Esophagus squamous epithelium (tissue), 5 donors: ENCODE data around the gene TRMT13. TPM values are rescaled to one million over a fixed set of nuclear protein-coding genes. Genes with fewer than 3 reads are reported as not detected.

ENCODE experiments used
- DNase-seq: peaks from one replicate; lab custom pipeline; 2025; lab: John Stamatoyannopoulos, UW
- H3K27ac ChIP-seq, 4 donors: fragments of 200-600 bp; sonication (generic); one replicate each; pipeline ENCODE4 v1.5.1; 2016 to 2019; ENCODE audit warnings: mild to moderate bottlenecking in 1 of 4
- H3K27me3 ChIP-seq, 4 donors: fragments of 200-600 bp; sonication (generic); 1 replicate in 3 of 4; 2 replicates in 1 of 4; pipeline versions ENCODE4 v1.5.1 to v1.6.0; 2017 to 2021; ENCODE audit warnings: antibody characterized with exemption in 1 of 4
- H3K36me3 ChIP-seq, 3 donors: fragments of 200-600 bp; sonication (generic); one replicate each; pipeline ENCODE4 v1.5.1; 2016 to 2019
- H3K4me1 ChIP-seq, 3 donors: fragments of 200-600 bp; sonication (generic); one replicate each; pipeline ENCODE4 v1.5.1; 2017 to 2019
- H3K4me3 ChIP-seq, 4 donors: fragments of 200-600 bp; sonication (generic); 1 replicate in 3 of 4; 2 replicates in 1 of 4; pipeline ENCODE4 v1.5.1; 2016 to 2019; ENCODE audit warnings: mild to moderate bottlenecking in 2 of 4, moderate library complexity in 1 of 4
- H3K9me3 ChIP-seq, 3 donors: fragments of 200-600 bp; sonication (generic); one replicate each; pipeline ENCODE4 v1.5.1; 2016 to 2019
- CTCF ChIP-seq, 6 experiments: fragments of 450-650 bp in 4 of 6; fragments of 200-600 bp in 2 of 6; sonication (generic) in 2 of 6; IDR thresholded peaks; one replicate each; pipeline ENCODE4 v1.5.1; 2016 to 2019; ENCODE audit warnings: antibody characterized with exemption in 6 of 6, mild to moderate bottlenecking in 4 of 6, moderate library complexity in 4 of 6
- POLR2A ChIP-seq, 4 donors: fragments of 450-650 bp; IDR thresholded peaks; one replicate each; pipeline ENCODE4 v1.6.1; 2017; ENCODE audit warnings: antibody characterized with exemption in 4 of 4, mild to moderate bottlenecking in 4 of 4, moderate library complexity in 3 of 4
- WGBS, 2 donors: methylation state at CpG; one replicate each; pipeline ENCODE4 v1.1.5; 2018; 5-methylcytosine and 5-hydroxymethylcytosine counted together
- intact Hi-C: fragments of 100-400 bp; cut with DNase I; formaldehyde crosslinking; loops from one replicate; pipeline ENCODE4 v1.15.0; 2022
- total RNA-seq, 4 donors: library from RNA; depleted of rRNA; stranded (reverse); fragments of >200 nt; gene quantifications; one replicate each; pipeline ENCODE4 v1.1.0, GENCODE V29; 2016
- donor health status: DM: yes; HTN: yes; CAD: no.

TRMT13 gene
- 10 to 100 TPM in 2 of 4 donors, 1 to 10 TPM in 2; 7.8 to 28.8 (median 11.8) TPM for total RNA-seq

DNA sequence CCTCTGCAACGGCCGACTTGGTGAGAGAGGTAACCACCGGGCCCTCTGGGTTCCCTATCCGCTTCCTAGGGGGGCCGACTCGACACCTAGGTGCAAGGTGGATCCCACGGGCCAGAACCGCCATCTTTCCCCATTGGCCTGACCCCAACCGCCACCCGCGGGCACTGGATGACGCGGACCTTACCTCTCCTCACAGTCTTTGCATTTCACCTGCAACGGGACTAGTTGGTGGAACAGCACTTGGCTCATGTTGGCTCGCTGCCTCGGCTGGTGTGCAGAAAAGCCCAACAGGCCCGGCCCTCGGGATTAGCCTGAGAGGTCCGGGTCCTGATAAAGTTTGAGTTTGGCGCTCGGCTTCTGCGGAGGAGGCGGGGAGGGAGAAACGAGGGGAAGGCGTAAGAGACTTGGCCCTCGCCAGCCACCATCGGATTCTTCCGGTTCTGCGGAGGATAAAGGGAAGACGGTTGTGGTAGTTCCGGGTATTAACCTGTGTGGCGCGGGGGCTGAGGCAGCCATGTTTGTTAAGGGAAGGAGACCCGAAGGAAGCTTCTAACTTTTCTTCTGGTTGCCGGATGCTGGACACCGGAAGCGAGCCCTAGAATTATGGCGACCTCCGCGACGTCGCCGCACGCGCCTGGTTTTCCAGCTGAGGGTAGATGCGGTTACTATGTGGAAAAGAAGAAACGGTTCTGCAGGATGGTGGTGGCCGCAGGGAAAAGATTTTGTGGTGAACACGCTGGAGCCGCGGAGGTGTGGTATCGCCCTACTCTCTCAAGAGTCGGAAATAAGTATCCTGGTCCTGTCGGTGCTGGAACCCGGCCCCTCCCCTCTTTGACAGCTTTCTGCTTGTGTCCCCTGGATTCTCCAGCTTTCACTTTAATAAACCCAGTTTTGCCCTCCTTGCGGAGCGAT, at the start of gene TRMT13, which contains the start of gene SASS6:
TSS of gene TRMT13 (plus strand) at position 598 of the 912 bp plus-strand sequence. CDS start at position 604, 6 bp downstream.
TSS of gene SASS6 (minus strand) at position 365 of the 912 bp plus-strand sequence. CDS start at position 249, 116 bp downstream.
- intact Hi-C loops: loop anchor here (10.0 kb wide), 1 partner anchor 318 kb away; no protein-coding TSS in a partner anchor
- no peaks in the 10 kb centered on the region for H3K9me3 ChIP-seq
- H3K27me3 ChIP-seq: no peaks in the 10 kb centered on the region
- peak within 1 kb of the TSS; percentile 72 to 85 (median 80) for H3K27ac ChIP-seq
- peak within 1 kb of the TSS; percentile 81 to 92 (median 82) for H3K4me3 ChIP-seq
- peak in 1 of 4 donors; percentile 33 for TF ChIP-seq POLR2A (IDR thresholded peaks at IDR 0.05)
- peak in 3 of 6 experiments; percentile 9 to 30 (median 28) for TF ChIP-seq CTCF (IDR thresholded peaks at IDR 0.05)
- H3K4me1 ChIP-seq: peaks cover 12 to 49% (median 17%) of the 10 kb centered on the region in 3 donors
- DNase-seq: peak; percentile 78
- peaks cover 0 to 15% (median 9%) of the 10 kb centered on the region in 3 donors for H3K36me3 ChIP-seq
- 0 to 1% methylated on average over 35 to 45 of the region's 57 CpGs for WGBS, 2 donors

DNA sequence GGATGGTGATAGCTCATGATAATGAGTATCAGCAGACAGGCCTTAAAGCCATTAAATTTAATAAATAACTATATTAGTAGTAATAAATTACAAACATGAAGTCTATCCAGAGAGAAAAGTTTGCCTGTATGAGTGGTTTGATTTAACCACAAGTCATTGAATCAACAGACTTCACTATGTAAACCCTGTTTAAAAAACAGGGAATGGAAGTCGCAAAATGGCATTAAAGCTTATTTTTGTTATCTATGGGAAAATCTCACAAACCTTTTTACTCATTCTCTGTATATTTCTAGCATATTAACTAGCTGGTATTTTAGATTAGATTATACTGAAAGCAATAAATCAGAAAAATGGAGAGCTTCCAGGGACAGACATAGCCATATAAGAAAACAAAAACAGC, 45.6 kb upstream of the TRMT13 start:
- no peaks in the 10 kb centered on the region for H3K9me3 ChIP-seq
- H3K27me3 ChIP-seq: no peaks in the 10 kb centered on the region
- no peak overlapping the region for H3K4me3 ChIP-seq
- no peaks in the 10 kb centered on the region for H3K4me1 ChIP-seq
- H3K36me3 ChIP-seq: peaks cover 0 to 55% (median 0%) of the 10 kb centered on the region in 3 donors
- DNase-seq: no peak
- intact Hi-C loops: no loop called here
- TF ChIP-seq POLR2A (IDR thresholded peaks at IDR 0.05) (no peak), CTCF (IDR thresholded peaks at IDR 0.05) (no peak)
- H3K27ac ChIP-seq: no peak overlapping the region
- WGBS, 2 donors: 95 to 100% methylated on average over 1 of the region's 1 CpG

DNA sequence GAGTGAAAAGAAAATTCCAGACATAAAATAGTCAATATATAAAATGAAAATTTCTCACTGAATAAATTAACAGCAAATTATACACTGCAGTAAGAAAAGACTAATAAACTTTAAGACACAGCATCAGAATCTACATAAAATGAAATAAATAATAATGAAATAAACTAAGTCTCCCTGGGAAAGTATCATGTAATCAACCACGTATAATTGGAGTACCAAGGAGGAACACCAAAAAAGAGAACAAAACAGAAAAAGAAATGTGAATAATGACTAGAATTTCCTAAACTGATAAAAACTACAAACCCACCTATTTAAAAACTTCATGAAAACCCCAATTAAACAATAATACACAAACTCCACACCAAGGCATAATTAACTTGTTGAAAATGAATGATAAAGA, 43.9 kb upstream of the TRMT13 start:
- Histone ChIP-seq H3K4me1 (no peaks in the 10 kb centered on the region), H3K36me3 (peaks cover 0 to 49% (median 0%) of the 10 kb centered on the region in 3 donors), H3K9me3 (no peaks in the 10 kb centered on the region), H3K27me3 (no peaks in the 10 kb centered on the region), H3K27ac (no peak overlapping the region), H3K4me3 (no peak overlapping the region)
- TF ChIP-seq POLR2A (IDR thresholded peaks at IDR 0.05) (no peak), CTCF (IDR thresholded peaks at IDR 0.05) (no peak)
- WGBS, 2 donors: 93 to 100% methylated on average over 1 of the region's 1 CpG
- intact Hi-C loops: no loop called here
- DNase-seq: no peak

DNA sequence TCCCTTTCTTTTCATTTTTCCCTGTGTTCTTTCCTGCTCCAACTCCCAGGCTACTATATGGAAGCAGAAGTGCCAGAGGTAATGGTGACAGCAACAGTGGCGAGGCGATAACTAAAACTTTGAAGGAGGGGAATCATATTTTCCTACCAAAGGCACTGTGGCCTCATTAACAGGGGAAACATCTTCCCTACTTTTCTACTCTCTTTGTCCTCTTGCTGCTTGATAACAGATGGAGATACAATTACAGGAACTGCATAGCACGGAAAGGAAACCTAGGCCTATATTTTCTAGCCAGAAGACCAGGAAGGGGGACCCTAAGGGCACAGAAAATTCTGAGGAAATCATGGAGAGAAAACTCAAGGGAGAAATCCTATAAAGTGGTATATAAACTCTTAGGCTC, 42.5 kb upstream of the TRMT13 start:
- intact Hi-C loops: no loop called here
- no peak for DNase-seq
- H3K27ac ChIP-seq: no peak overlapping the region
- H3K4me1 ChIP-seq: no peaks in the 10 kb centered on the region
- 83 to 86% methylated on average over 3 of the region's 3 CpGs for WGBS, 2 donors
- no peak overlapping the region for H3K4me3 ChIP-seq
- TF ChIP-seq POLR2A (IDR thresholded peaks at IDR 0.05): no peak
- TF ChIP-seq CTCF (IDR thresholded peaks at IDR 0.05): no peak
- H3K9me3 ChIP-seq: no peaks in the 10 kb centered on the region
- H3K36me3 ChIP-seq: peaks cover 0 to 49% (median 0%) of the 10 kb centered on the region in 3 donors
- H3K27me3 ChIP-seq: no peaks in the 10 kb centered on the region

DNA sequence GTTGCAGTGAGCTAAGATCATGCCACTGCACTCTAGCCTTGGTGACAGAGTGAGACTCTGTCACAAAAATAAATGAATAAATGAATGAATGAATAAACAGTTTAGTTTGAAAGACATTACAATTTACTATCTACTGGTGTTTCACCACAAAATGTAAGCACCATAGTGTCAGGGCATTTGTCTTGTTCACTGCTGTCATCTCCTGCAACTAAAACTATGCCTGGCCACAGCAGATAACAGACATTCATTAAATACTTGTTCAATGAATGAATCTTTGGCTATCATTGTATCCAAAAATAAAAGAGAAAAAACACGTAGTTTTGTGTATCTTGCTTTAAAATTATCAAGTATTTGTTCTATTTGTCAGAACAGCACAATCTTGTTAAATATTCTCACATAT, 32.8 kb upstream of the TRMT13 start:
- DNase-seq: no peak
- Histone ChIP-seq H3K27me3 (no peaks in the 10 kb centered on the region), H3K27ac (no peak overlapping the region), H3K36me3 (peaks cover 0 to 93% (median 0%) of the 10 kb centered on the region in 3 donors), H3K9me3 (no peaks in the 10 kb centered on the region), H3K4me1 (no peaks in the 10 kb centered on the region), H3K4me3 (no peak overlapping the region)
- TF ChIP-seq CTCF (IDR thresholded peaks at IDR 0.05): no peak
- TF ChIP-seq POLR2A (IDR thresholded peaks at IDR 0.05): no peak
- intact Hi-C loops: no loop called here
- WGBS, 2 donors: 72 to 74% methylated on average over 1 of the region's 1 CpG
